Neural cell (in vitro differentiated cells): Measurements from ENCODE around the gene GSK3B. TPM values are rescaled to one million over a fixed set of nuclear protein-coding genes. Genes with fewer than 3 reads are reported as not detected.

Experiments used
- H2AFZ ChIP-seq: fragments of 200-600, 300-800 bp; sonication (generic), shearing (Covaris generic); 2 replicates; pipeline ENCODE4 v1.6.0; 2014; ENCODE audit warnings: low read depth, mild to moderate bottlenecking, antibody characterized with exemption, low read length, moderate library complexity
- H3F3A ChIP-seq: fragments of 200-600 bp; shearing (Covaris generic); 2 replicates; pipeline ENCODE4 v1.6.1; 2016; ENCODE audit warnings: mild to moderate bottlenecking, moderate library complexity, mixed read lengths, antibody characterized with exemption, low read length; ENCODE audit not compliant: insufficient read depth, poor library complexity, severe bottlenecking
- H3K27ac ChIP-seq: fragments of 200-600, 300-800 bp; sonication (generic), shearing (Covaris generic); 2 replicates; pipeline ENCODE4 v1.5.1; 2014; ENCODE audit warnings: mild to moderate bottlenecking, low read length, moderate library complexity
- H3K27me3 ChIP-seq: fragments of 300-800, 200-600 bp; sonication (generic), shearing (Covaris generic); 2 replicates; pipeline ENCODE4 v1.6.0; 2014; ENCODE audit warnings: mild to moderate bottlenecking, low read depth, low read length, moderate library complexity; ENCODE audit not compliant: insufficient read depth
- H3K36me3 ChIP-seq: fragments of 300-800, 200-600 bp; sonication (generic), shearing (Covaris generic); 2 replicates; pipeline ENCODE4 v1.5.1; 2014; ENCODE audit warnings: mild to moderate bottlenecking, antibody characterized with exemption, low read length, moderate library complexity; ENCODE audit not compliant: insufficient read depth
- H3K4me2 ChIP-seq: fragments of 300-800, 200-600 bp; sonication (generic), shearing (Covaris generic); 2 replicates; pipeline ENCODE4 v1.6.0; 2014; ENCODE audit warnings: mild to moderate bottlenecking, low read length
- H3K4me3 ChIP-seq: fragments of 300-800, 200-600 bp; sonication (generic), shearing (Covaris generic); 2 replicates; pipeline ENCODE4 v1.5.1; 2014; ENCODE audit warnings: mild to moderate bottlenecking, low read length, moderate library complexity
- H3K79me2 ChIP-seq: fragments of 200-600 bp; shearing (Covaris generic); replicated peaks from 2 replicates; pipeline ENCODE4 v1.6.0; 2014; ENCODE audit warnings: mild to moderate bottlenecking, low read length, moderate library complexity; ENCODE audit not compliant: insufficient read depth
- H3K9ac ChIP-seq: fragments of 300-800, 200-600 bp; sonication (generic), shearing (Covaris generic); 2 replicates; pipeline ENCODE4 v1.6.1; 2016; ENCODE audit warnings: mild to moderate bottlenecking, low read length, mixed read lengths
- H3K9me2 ChIP-seq: fragments of 200-600 bp; shearing (Covaris generic); 2 replicates; pipeline ENCODE4 v1.6.1; 2016; ENCODE audit warnings: mild to moderate bottlenecking, low read length, mixed read lengths; ENCODE audit not compliant: insufficient read depth
- H3K9me3 ChIP-seq: fragments of 200-600, 300-800 bp; sonication (generic), shearing (Covaris generic); 2 replicates; pipeline ENCODE4 v1.6.1; 2016; ENCODE audit warnings: mild to moderate bottlenecking, mixed run types, low read length, moderate library complexity, mixed read lengths
- H4K20me1 ChIP-seq: fragments of 200-600 bp; shearing (Covaris generic); 2 replicates; pipeline ENCODE4 v1.6.1; 2016; ENCODE audit warnings: mild to moderate bottlenecking, mixed run types; ENCODE audit not compliant: insufficient read depth
- CTCF ChIP-seq: fragments of 450-650 bp; IDR thresholded peaks from 2 replicates; pipeline ENCODE4 v1.5.1; 2014; ENCODE audit warnings: antibody characterized with exemption, mild to moderate bottlenecking, moderate library complexity; ENCODE audit not compliant: poor library complexity, severe bottlenecking
- EP300 ChIP-seq: fragments of 450-650 bp; conservative IDR thresholded peaks from 2 replicates; pipeline ENCODE4 v1.6.1; 2014; ENCODE audit warnings: antibody characterized with exemption, mild to moderate bottlenecking, moderate library complexity; ENCODE audit not compliant: poor library complexity, severe bottlenecking
- EZH2 ChIP-seq: fragments of 200-600, 300-800 bp; shearing (Covaris generic), sonication (generic); IDR thresholded peaks from 2 replicates; pipeline ENCODE4 v1.6.1; 2014; ENCODE audit warnings: antibody characterized with exemption, low read length, borderline replicate concordance, mild to moderate bottlenecking; ENCODE audit not compliant: insufficient read depth, poor library complexity, severe bottlenecking
- MXI1 ChIP-seq: fragments of 450-650 bp; conservative IDR thresholded peaks from 2 replicates; pipeline ENCODE4 v1.6.1; 2014; ENCODE audit warnings: antibody characterized with exemption, mild to moderate bottlenecking; ENCODE audit not compliant: poor library complexity, severe bottlenecking
- POLR2AphosphoS5 ChIP-seq: IDR thresholded peaks from 2 replicates; pipeline ENCODE4 v1.6.1; 2012
- RAD21 ChIP-seq: fragments of 450-650 bp; conservative IDR thresholded peaks from 2 replicates; pipeline ENCODE4 v1.6.1; 2014; ENCODE audit warnings: antibody characterized with exemption, mild to moderate bottlenecking, moderate library complexity
- REST ChIP-seq: IDR thresholded peaks from 2 replicates; pipeline ENCODE4 v1.6.1; 2012; ENCODE audit warnings: borderline replicate concordance
- SMC3 ChIP-seq: fragments of 450-650 bp; conservative IDR thresholded peaks from 2 replicates; pipeline ENCODE4 v1.6.1; 2014; ENCODE audit warnings: antibody characterized with exemption, mild to moderate bottlenecking, moderate library complexity; ENCODE audit not compliant: poor library complexity
- TAF1 ChIP-seq: IDR thresholded peaks from 2 replicates; pipeline ENCODE4 v1.6.1; 2012; ENCODE audit warnings: low read depth
- polyA plus RNA-seq: library from polyadenylated mRNA; depleted of rRNA; stranded (reverse); fragments of >200 nt; gene quantifications from 2 replicates; pipeline ENCODE4 v1.2.3, GENCODE V29; 2014

The GSK3B gene
- polyA plus RNA-seq, 1 donor from 2014 or later: 48.5 TPM

GRCh38 chr3:119808843-119809242 lies 285.4 kb downstream of the GSK3B start:
- Histone ChIP-seq H3F3A (no peaks in the 10 kb centered on the region), H3K9ac (no peak overlapping the region), H2AFZ (no peak overlapping the region), H3K9me2 (no peaks in the 10 kb centered on the region), H3K4me2 (no peak overlapping the region), H3K36me3 (no peaks in the 10 kb centered on the region), H3K4me3 (no peak overlapping the region), H3K9me3 (no peaks in the 10 kb centered on the region), H3K27me3 (no peaks in the 10 kb centered on the region), H3K27ac (no peak overlapping the region), H3K79me2 (no peaks in the 10 kb centered on the region), H4K20me1 (no peaks in the 10 kb centered on the region)
- TF ChIP-seq TAF1: no peak
- TF ChIP-seq RAD21: no peak
- no peak for TF ChIP-seq MXI1
- TF ChIP-seq CTCF: no peak

GRCh38 chr3:119808244-119808643 lies 286.0 kb downstream of the GSK3B start:
- Histone ChIP-seq H3K9ac (no peak overlapping the region), H3F3A (no peaks in the 10 kb centered on the region), H3K9me3 (no peaks in the 10 kb centered on the region), H3K9me2 (no peaks in the 10 kb centered on the region), H3K79me2 (no peaks in the 10 kb centered on the region), H3K27ac (no peak overlapping the region), H3K27me3 (no peaks in the 10 kb centered on the region), H3K4me3 (no peak overlapping the region), H3K4me2 (no peak overlapping the region), H2AFZ (no peak overlapping the region), H4K20me1 (no peaks in the 10 kb centered on the region), H3K36me3 (no peaks in the 10 kb centered on the region)
- TF ChIP-seq TAF1 (no peak), CTCF (no peak), MXI1 (no peak), EP300 (no peak), EZH2 (no peak), POLR2AphosphoS5 (no peak)

- Histone ChIP-seq H3K36me3 (no peaks in the 10 kb centered on the region), H3K9ac (no peak overlapping the region), H3K27ac (no peak overlapping the region), H3K4me2 (no peak overlapping the region), H3K27me3 (no peaks in the 10 kb centered on the region), H2AFZ (no peak overlapping the region), H4K20me1 (no peaks in the 10 kb centered on the region), H3K79me2 (no peaks in the 10 kb centered on the region), H3K4me3 (no peak overlapping the region), H3K9me2 (no peaks in the 10 kb centered on the region), H3F3A (no peaks in the 10 kb centered on the region), H3K9me3 (no peaks in the 10 kb centered on the region)
- no peak for TF ChIP-seq SMC3
- TF ChIP-seq TAF1: no peak
- no peak for TF ChIP-seq EZH2
- TF ChIP-seq REST: no peak
- TF ChIP-seq CTCF: no peak
- TF ChIP-seq POLR2AphosphoS5: no peak
- TF ChIP-seq EP300: no peak
- TF ChIP-seq MXI1: no peak
- no peak for TF ChIP-seq RAD21
These were observed 293.4 kb downstream of the GSK3B start for GRCh38 chr3:119800844-119801243.
